Hematopoietic multipotent progenitor cell treated with erythropoietin and hydrocortisone succinate and interleukin-3 and kit ligand, for 6 days (in vitro differentiated cells): ENCODE data around the gene LMBR1.
"Not testable (repeated sequence)": the region's sequence is repeated elsewhere in the genome, so short reads cannot be mapped to it uniquely, and the experiment has no call there.

Experiments used
- DNase-seq: peaks from one replicate; pipeline ENCODE4 v3.0.0-alpha.2; 2015

LMBR1 gene

GRCh38 chr7:156752367-156753228 lies 140.4 kb downstream of the LMBR1 start:
- no peak for DNase-seq

GRCh38 chr7:156751319-156751718 lies 141.7 kb downstream of the LMBR1 start:
- DNase-seq, result no peak

- no peak for DNase-seq
Observed at GRCh38 chr7:156747718-156748117, 145.3 kb downstream of the LMBR1 start.

- DNase-seq, result no peak
Observed at GRCh38 chr7:156746891-156747290, 146.1 kb downstream of the LMBR1 start.

- DNase-seq, result no peak
Observed at GRCh38 chr7:156739596-156739995, 153.4 kb downstream of the LMBR1 start.

GRCh38 chr7:156735851-156736250 lies 157.1 kb downstream of the LMBR1 start:
- DNase-seq, result no peak

- no peak for DNase-seq
Observed at GRCh38 chr7:156733638-156734037, 159.3 kb downstream of the LMBR1 start.

GRCh38 chr7:156732091-156732625 lies 160.8 kb downstream of the LMBR1 start:
- DNase-seq, result no peak

GRCh38 chr7:156731651-156732050 lies 161.3 kb downstream of the LMBR1 start:
- DNase-seq, result no peak

- no peak for DNase-seq
Observed at GRCh38 chr7:156725936-156726335, 167.0 kb downstream of the LMBR1 start.

- DNase-seq, result no peak
Observed at GRCh38 chr7:156725073-156725472, 167.9 kb downstream of the LMBR1 start.

GRCh38 chr7:156722043-156722826 lies 170.7 kb downstream of the LMBR1 start:
- DNase-seq, result no peak

GRCh38 chr7:156703773-156704482 lies 189.1 kb downstream of the LMBR1 start:
- DNase-seq, result no peak

- no peak for DNase-seq
Observed at GRCh38 chr7:156703209-156703608, 189.8 kb downstream of the LMBR1 start.

- DNase-seq, result no peak
Observed at GRCh38 chr7:156702399-156702798, 190.6 kb downstream of the LMBR1 start.

- DNase-seq, result not testable (repeated sequence)
Observed at GRCh38 chr7:156701787-156702186, 191.2 kb downstream of the LMBR1 start.

- not testable (repeated sequence) for DNase-seq
Observed at GRCh38 chr7:156698512-156698911, 194.5 kb downstream of the LMBR1 start.

- DNase-seq, result peak; percentile 4
Observed at GRCh38 chr7:156697283-156697682, 195.7 kb downstream of the LMBR1 start.

- DNase-seq, result no peak
Observed at GRCh38 chr7:156693627-156694026, 199.4 kb downstream of the LMBR1 start.

- no peak for DNase-seq
Observed at GRCh38 chr7:156692849-156693248, 200.1 kb downstream of the LMBR1 start.

- DNase-seq, result no peak
Observed at GRCh38 chr7:156691764-156692163, 201.2 kb downstream of the LMBR1 start.

GRCh38 chr7:156684661-156685060 lies 208.3 kb downstream of the LMBR1 start:
- no peak for DNase-seq

GRCh38 chr7:156684251-156684650 lies 208.7 kb downstream of the LMBR1 start:
- DNase-seq, result no peak
